SK-N-SH (cell line): ENCODE measurements around the gene RPS27A. TPM values are rescaled to one million over a fixed set of nuclear protein-coding genes. Genes with fewer than 3 reads are reported as not detected.

Experiments
- CTCF ChIA-PET: fragments of 300-600, 350-600 bp; formaldehyde crosslinking; extraction: SDS; loops from one replicate; lab custom pipeline; 2021; lab: Yijun Ruan, JAX
- POLR2A ChIA-PET: fragments of 350-600 bp; sonication (Branson Sonifier 250); formaldehyde crosslinking; extraction: SDS; loops from one replicate; lab custom pipeline; 2020; ENCODE audit warnings: antibody characterized with exemption, inconsistent platforms; lab: Yijun Ruan, JAX
- DNase-seq: peaks from one replicate; pipeline ENCODE4 v3.0.0; 2012
- H2AFZ ChIP-seq: fragments of 200-600 bp; sonication (generic); 2 replicates; pipeline ENCODE4 v1.8.1; 2016; ENCODE audit warnings: antibody characterized with exemption, mild to moderate bottlenecking, low read depth
- H3F3A ChIP-seq: fragments of 200-600 bp; sonication (generic); replicated peaks from 2 replicates; pipeline ENCODE3; 2016; ENCODE audit warnings: antibody characterized with exemption, mild to moderate bottlenecking; ENCODE audit not compliant: insufficient read depth
- H3K27ac ChIP-seq, 2 experiments: fragments of 200-500 bp in 1 of 2; fragments of 200-600 bp in 1 of 2; sonication (Bioruptor generic) in 1 of 2; sonication (generic), shearing (Covaris generic) in 1 of 2; 2 replicates each; pipeline versions ENCODE4 v1.5.1 to v1.6.1; 2014 to 2016; ENCODE audit warnings: low read depth in 2 of 2, inconsistent platforms in 1 of 2, low read length in 1 of 2, mild to moderate bottlenecking in 1 of 2, mixed read lengths in 1 of 2
- H3K27me3 ChIP-seq: fragments of 200-600 bp; sonication (generic), shearing (Covaris generic); 2 replicates; pipeline ENCODE4 v1.6.1; 2016; ENCODE audit warnings: mixed run types; ENCODE audit not compliant: insufficient read depth
- H3K36me3 ChIP-seq, 2 experiments: fragments of 200-500 bp in 1 of 2; fragments of 200-600 bp in 1 of 2; sonication (Bioruptor generic) in 1 of 2; sonication (generic) in 1 of 2; replicated peaks in 1 of 2; 2 replicates each; pipeline versions ENCODE3 to v1.5.1; 2014 to 2016; ENCODE audit warnings: low read length in 1 of 2, mild to moderate bottlenecking in 1 of 2; ENCODE audit not compliant: insufficient read depth in 2 of 2, control insufficient read depth in 1 of 2
- H3K4me1 ChIP-seq, 2 experiments: fragments of 200-500 bp in 1 of 2; fragments of 200-600 bp in 1 of 2; sonication (Bioruptor generic) in 1 of 2; sonication (generic), shearing (Covaris generic) in 1 of 2; 2 replicates each; pipeline versions ENCODE4 v1.5.1 to v1.6.1; 2014 to 2016; ENCODE audit warnings: low read depth in 1 of 2, low read length in 1 of 2, mixed run types in 1 of 2; ENCODE audit not compliant: insufficient read depth in 2 of 2, control insufficient read depth in 1 of 2
- H3K4me2 ChIP-seq: fragments of 200-600 bp; sonication (generic), shearing (Covaris generic); 2 replicates; pipeline ENCODE4 v1.6.1; 2017; ENCODE audit warnings: mixed run types
- H3K4me3 ChIP-seq, 2 experiments: fragments of 200-500 bp in 1 of 2; fragments of 200-600 bp in 1 of 2; sonication (Bioruptor generic) in 1 of 2; sonication (generic), shearing (Covaris generic) in 1 of 2; 2 replicates each; pipeline versions ENCODE4 v1.5.1 to v1.8.1; 2014 to 2016; ENCODE audit warnings: low read depth in 2 of 2, inconsistent platforms in 1 of 2, low read length in 1 of 2, mild to moderate bottlenecking in 1 of 2, mixed read lengths in 1 of 2, moderate library complexity in 1 of 2
- H3K79me2 ChIP-seq: fragments of 200-600 bp; sonication (generic); 2 replicates; pipeline ENCODE4 v1.8.1; 2017; ENCODE audit warnings: mild to moderate bottlenecking; ENCODE audit not compliant: insufficient read depth
- H3K9ac ChIP-seq: fragments of 200-600 bp; sonication (generic); 2 replicates; pipeline ENCODE4 v1.6.1; 2017; ENCODE audit warnings: mixed run types
- H3K9me2 ChIP-seq: fragments of 200-600 bp; sonication (generic); 2 replicates; pipeline ENCODE4 v1.6.1; 2017; ENCODE audit warnings: mixed run types
- H3K9me3 ChIP-seq: fragments of 200-600 bp; sonication (generic); 2 replicates; pipeline ENCODE4 v1.6.1; 2017; ENCODE audit warnings: mixed run types, mild to moderate bottlenecking, moderate library complexity
- H4K20me1 ChIP-seq: fragments of 200-600 bp; sonication (generic); 2 replicates; pipeline ENCODE4 v1.6.1; 2017; ENCODE audit warnings: mild to moderate bottlenecking, mixed run types; ENCODE audit not compliant: insufficient read depth
- CTCF ChIP-seq: fragments of 200-600 bp; sonication (generic); IDR thresholded peaks from 2 replicates; pipeline ENCODE4 v1.6.1; 2017; ENCODE audit warnings: antibody characterized with exemption, mild to moderate bottlenecking, moderate library complexity
- ELF1 ChIP-seq: IDR thresholded peaks from 2 replicates; pipeline ENCODE4 v1.4.0; 2012
- EP300 ChIP-seq, 2 experiments: IDR thresholded peaks; 2 replicates each; pipeline versions ENCODE4 v1.4.0 to v1.6.1; 2012; ENCODE audit warnings: borderline replicate concordance in 1 of 2, low read depth in 1 of 2, low read length in 1 of 2
- FOSL2 ChIP-seq: IDR thresholded peaks from 2 replicates; pipeline ENCODE4 v1.4.0; 2012; ENCODE audit warnings: low read depth, mild to moderate bottlenecking, moderate library complexity, borderline replicate concordance
- FOXJ3 ChIP-seq: sonication (generic); formaldehyde crosslinking; IDR thresholded peaks from 2 replicates; pipeline ENCODE4 v1.5.1; 2020; ENCODE audit warnings: mild to moderate bottlenecking, missing genetic modification reagents
- FOXM1 ChIP-seq: IDR thresholded peaks from 2 replicates; pipeline ENCODE4 v1.4.0; 2012; ENCODE audit warnings: low read depth, mild to moderate bottlenecking
- GABPA ChIP-seq: IDR thresholded peaks from 2 replicates; pipeline ENCODE4 v1.4.0; 2012; ENCODE audit warnings: low read depth, mild to moderate bottlenecking
- GATA2 ChIP-seq: sonication (generic); formaldehyde crosslinking; IDR thresholded peaks from 2 replicates; pipeline ENCODE4 v1.5.0; 2020; ENCODE audit warnings: mild to moderate bottlenecking, missing genetic modification reagents
- IRF3 ChIP-seq: fragments of 150-350 bp; IDR thresholded peaks from 2 replicates; pipeline ENCODE4 v1.6.1; 2016; ENCODE audit warnings: mild to moderate bottlenecking, low read depth, low read length
- JUND ChIP-seq: IDR thresholded peaks from 2 replicates; pipeline ENCODE4 v1.4.0; 2012
- MAX ChIP-seq: IDR thresholded peaks from 2 replicates; pipeline ENCODE4 v1.4.0; 2012; ENCODE audit warnings: low read depth
- MEF2A ChIP-seq: IDR thresholded peaks from 2 replicates; pipeline ENCODE4 v1.4.0; 2012; ENCODE audit warnings: low read depth, borderline replicate concordance
- NFIC ChIP-seq: IDR thresholded peaks from 2 replicates; pipeline ENCODE4 v1.4.0; 2012; ENCODE audit warnings: borderline replicate concordance
- NRF1 ChIP-seq: IDR thresholded peaks from 2 replicates; pipeline ENCODE4 v1.6.1; 2012; ENCODE audit warnings: low read depth, mild to moderate bottlenecking, low read length
- POLR2AphosphoS5 ChIP-seq: IDR thresholded peaks from 2 replicates; pipeline ENCODE4 v1.6.1; 2012; ENCODE audit warnings: low read depth, low read length
- SMC3 ChIP-seq: IDR thresholded peaks from 2 replicates; pipeline ENCODE4 v1.6.1; 2012; ENCODE audit warnings: low read depth, low read length, improper control_type of control experiment
- TAF1 ChIP-seq: IDR thresholded peaks from 2 replicates; pipeline ENCODE4 v1.6.1; 2012; ENCODE audit warnings: low read depth, mild to moderate bottlenecking, low read length, moderate library complexity, borderline replicate concordance
- TEAD4 ChIP-seq: IDR thresholded peaks from 2 replicates; pipeline ENCODE4 v1.4.0; 2012; ENCODE audit warnings: mild to moderate bottlenecking, borderline replicate concordance; ENCODE audit not compliant: insufficient read depth
- USF1 ChIP-seq: IDR thresholded peaks from 2 replicates; pipeline ENCODE4 v1.4.0; 2012; ENCODE audit warnings: low read depth, borderline replicate concordance
- YY1 ChIP-seq: IDR thresholded peaks from 2 replicates; pipeline ENCODE4 v1.4.0; 2012; ENCODE audit warnings: low read depth, mild to moderate bottlenecking
- ZBTB33 ChIP-seq: IDR thresholded peaks from 2 replicates; pipeline ENCODE4 v1.4.0; 2012; ENCODE audit warnings: low read depth, borderline replicate concordance
- WGBS: methylation state at CpG from one replicate; pipeline ENCODE4 v1.1.6; 2017; ENCODE audit warnings: low lambda C conversion rate; 5-methylcytosine and 5-hydroxymethylcytosine counted together
- polyA plus RNA-seq, 3 experiments: library from polyadenylated mRNA; depleted of rRNA; stranded (reverse); fragments of >200 nt; gene quantifications; 2 replicates each; pipeline ENCODE4 v1.2.3, GENCODE V29; 2012

Gene RPS27A
- polyA plus RNA-seq, 1 of the 3 experiments (the other 2 are of a cell fraction), result 1,777 TPM

- ChIA-PET POLR2A (no interaction called here), CTCF (no interaction called here)
- Histone ChIP-seq H2AFZ (no peak overlapping the region), H3K9me3 (peaks cover 7% of the 10 kb centered on the region; the same call in 1 of the 2 replicates), H3K9me2 (no peaks in the 10 kb centered on the region), H3K4me1 (no peaks in the 10 kb centered on the region), H4K20me1 (no peaks in the 10 kb centered on the region), H3K27me3 (no peaks in the 10 kb centered on the region), H3F3A (peaks cover 9% of the 10 kb centered on the region), H3K4me3 (no peak overlapping the region), H3K9ac (no peak overlapping the region), H3K36me3 (peaks cover 4 to 64% of the 10 kb centered on the region in 2 experiments), H3K79me2 (no peaks in the 10 kb centered on the region), H3K27ac (no peak overlapping the region), H3K4me2 (no peak overlapping the region)
- DNase-seq, result no peak
- WGBS, result 97% methylated on average over 3 of the region's 3 CpGs
- no peak for TF ChIP-seq ELF1
- TF ChIP-seq SMC3, result no peak
- TF ChIP-seq MAX, result no peak
- no peak for TF ChIP-seq GATA2 (CRISPR knock-in tag)
- TF ChIP-seq NFIC, result no peak
- no peak for TF ChIP-seq TEAD4
- TF ChIP-seq NRF1, result no peak
- no peak for TF ChIP-seq TAF1
- TF ChIP-seq YY1, result no peak
These were observed 28.0 kb upstream of the RPS27A start for GRCh38 chr2:55204536-55204935.

GRCh38 chr2:55204950-55205349 is 27.5 kb upstream of the RPS27A start:
- TF ChIP-seq GATA2 (CRISPR knock-in tag) (no peak), ELF1 (no peak), IRF3 (no peak), POLR2AphosphoS5 (no peak), FOXJ3 (CRISPR knock-in tag) (no peak), JUND (no peak), YY1 (no peak), EP300 (IDR thresholded peaks at IDR 0.05; ENCODE audit: borderline replicate concordance in 1 of 2, low read depth in 1 of 2, low read length in 1 of 2) (no peak), ZBTB33 (no peak), USF1 (no peak), MAX (no peak), FOXM1 (no peak), MEF2A (no peak), CTCF (no peak), TEAD4 (no peak), FOSL2 (no peak), GABPA (no peak)
- CTCF ChIA-PET, result no interaction called here

More at GRCh38 chr2:55204950-55205349, 27.5 kb upstream of the RPS27A start:
- Histone ChIP-seq H3K4me1 (no peaks in the 10 kb centered on the region), H3K9ac (no peak overlapping the region), H3K79me2 (no peaks in the 10 kb centered on the region), H3K9me3 (peaks cover 5% of the 10 kb centered on the region; the same call in 1 of the 2 replicates), H3K4me2 (no peak overlapping the region), H2AFZ (no peak overlapping the region), H3K27ac (no peak overlapping the region), H3K4me3 (no peak overlapping the region), H4K20me1 (no peaks in the 10 kb centered on the region), H3F3A (peaks cover 11% of the 10 kb centered on the region), H3K36me3 (peaks cover 4 to 60% of the 10 kb centered on the region in 2 experiments), H3K9me2 (no peaks in the 10 kb centered on the region), H3K27me3 (no peaks in the 10 kb centered on the region)
- 90% methylated on average over 2 of the region's 2 CpGs for WGBS
- no peak for DNase-seq
- POLR2A ChIA-PET, result no interaction called here
